AG10803 (cell line): ENCODE results near the gene UBE2F.

ENCODE experiments used
- DNase-seq: peaks from one replicate; pipeline ENCODE4 v3.0.0; 2010; ENCODE audit warnings: low read depth
- H3K4me3 ChIP-seq: 2 replicates; pipeline ENCODE4 v1.5.1; 2011; ENCODE audit warnings: mild to moderate bottlenecking, low read length, control low read depth
- CTCF ChIP-seq: conservative IDR thresholded peaks from 2 replicates; pipeline ENCODE4 v1.5.1; 2011; ENCODE audit warnings: mild to moderate bottlenecking, low read length, control low read depth, inconsistent platforms

Gene UBE2F

GRCh38 chr2:237934186-237934585 is 32.6 kb upstream of the UBE2F start:
- TF ChIP-seq CTCF: no peak
- DNase-seq: no peak
- no peak overlapping the region for H3K4me3 ChIP-seq

GRCh38 chr2:237935740-237936452 is 30.9 kb upstream of the UBE2F start:
- no peak for TF ChIP-seq CTCF
- H3K4me3 ChIP-seq: no peak overlapping the region
- no peak for DNase-seq

GRCh38 chr2:237939251-237939650 is 27.6 kb upstream of the UBE2F start:
- TF ChIP-seq CTCF: no peak
- H3K4me3 ChIP-seq: no peak overlapping the region
- no peak for DNase-seq

- no peak for TF ChIP-seq CTCF
- H3K4me3 ChIP-seq: no peak overlapping the region
- no peak for DNase-seq
Measured at GRCh38 chr2:237940828-237941227, 26.0 kb upstream of the UBE2F start.

GRCh38 chr2:237941239-237941638 is 25.6 kb upstream of the UBE2F start:
- no peak for DNase-seq
- no peak overlapping the region for H3K4me3 ChIP-seq
- no peak for TF ChIP-seq CTCF

- no peak overlapping the region for H3K4me3 ChIP-seq
- TF ChIP-seq CTCF: no peak
- DNase-seq: no peak
Measured at GRCh38 chr2:237942513-237942899, 24.3 kb upstream of the UBE2F start.

GRCh38 chr2:237943395-237944094 is 23.3 kb upstream of the UBE2F start:
- no peak for DNase-seq
- TF ChIP-seq CTCF: no peak
- no peak overlapping the region for H3K4me3 ChIP-seq
